Osteoblast (primary cell): ENCODE results near the gene JARID2. TPM values are rescaled to one million over a fixed set of nuclear protein-coding genes. Genes with fewer than 3 reads are reported as not detected.
A peak's percentile ranks its signal among the peaks of the same experiment; 100 is the strongest.

Experiments
- DNase-seq: peaks from one replicate; pipeline ENCODE4 v3.0.0; 2011; ENCODE audit warnings: low spot score, mixed read lengths; ENCODE audit not compliant: insufficient read length; ENCODE audit errors: missing footprints
- H2AFZ ChIP-seq: 2 replicates; pipeline ENCODE4 v1.6.0; 2011; ENCODE audit warnings: mild to moderate bottlenecking, low read length
- H3K27ac ChIP-seq: 2 replicates; pipeline ENCODE4 v1.5.1; 2011; ENCODE audit warnings: mild to moderate bottlenecking, low read depth, low read length, moderate library complexity
- H3K27me3 ChIP-seq: 2 replicates; pipeline ENCODE4 v1.6.0; 2012; ENCODE audit warnings: mild to moderate bottlenecking, control low read depth, inconsistent platforms, low read length, moderate library complexity; ENCODE audit not compliant: insufficient read depth
- H3K36me3 ChIP-seq: 2 replicates; pipeline ENCODE4 v1.5.1; 2011; ENCODE audit warnings: mild to moderate bottlenecking, low read length, control low read depth, moderate library complexity; ENCODE audit not compliant: insufficient read depth
- H3K4me1 ChIP-seq: 2 replicates; pipeline ENCODE4 v1.5.1; 2011; ENCODE audit warnings: mild to moderate bottlenecking, low read length, control low read depth, moderate library complexity; ENCODE audit not compliant: insufficient read depth
- H3K4me2 ChIP-seq: 2 replicates; pipeline ENCODE4 v1.6.0; 2011; ENCODE audit warnings: mild to moderate bottlenecking, low read length; ENCODE audit not compliant: insufficient read depth
- H3K4me3 ChIP-seq: fragments of 200-600 bp; sonication (generic); 3 replicates; pipeline ENCODE4 v1.5.1; 2012; ENCODE audit warnings: mild to moderate bottlenecking, low read length, inconsistent platforms; ENCODE audit not compliant: insufficient read depth
- H3K79me2 ChIP-seq: 2 replicates; pipeline ENCODE4 v1.6.0; 2012; ENCODE audit warnings: mild to moderate bottlenecking, low read length, control low read depth, inconsistent platforms; ENCODE audit not compliant: insufficient read depth
- H3K9me3 ChIP-seq: 2 replicates; pipeline ENCODE4 v1.5.1; 2011; ENCODE audit warnings: low read depth, low read length, control low read depth
- H4K20me1 ChIP-seq: 2 replicates; pipeline ENCODE4 v1.6.0; 2012; ENCODE audit warnings: mild to moderate bottlenecking, low read length, control low read depth; ENCODE audit not compliant: insufficient read depth
- CTCF ChIP-seq: IDR thresholded peaks from 2 replicates; pipeline ENCODE4 v1.5.1; 2011; ENCODE audit warnings: mild to moderate bottlenecking, low read depth, low read length, moderate library complexity; ENCODE audit errors: extremely low read depth
- total RNA-seq: library from RNA; depleted of rRNA; stranded (reverse); fragments of >200 nt; gene quantifications from 2 replicates; pipeline ENCODE4 v1.2.3, GENCODE V29; 2012

JARID2 gene
- total RNA-seq, 1 donor = 10.5 TPM

- no peak for DNase-seq
- Histone ChIP-seq H3K4me3 (no peak overlapping the region), H4K20me1 (peaks cover 50% of the 10 kb centered on the region), H2AFZ (no peak overlapping the region), H3K4me2 (no peak overlapping the region), H3K27ac (no peak overlapping the region), H3K9me3 (no peaks in the 10 kb centered on the region), H3K36me3 (no peaks in the 10 kb centered on the region), H3K79me2 (peaks cover 80% of the 10 kb centered on the region), H3K27me3 (no peaks in the 10 kb centered on the region), H3K4me1 (peaks cover 59% of the 10 kb centered on the region)
- TF ChIP-seq CTCF = no peak
Measured at GRCh38 chr6:15264412-15264811, 18.5 kb downstream of the JARID2 start.

GRCh38 chr6:15264902-15265761, 19.3 kb downstream of the JARID2 start:
- no peak for TF ChIP-seq CTCF
- H3K4me2 ChIP-seq = peak overlapping the region; percentile 77

GRCh38 chr6:15265787-15266186, 19.9 kb downstream of the JARID2 start:
- Histone ChIP-seq H3K4me2 (peak overlapping the region; percentile 77), H3K27me3 (no peaks in the 10 kb centered on the region), H3K27ac (peak overlapping the region; percentile 55), H3K9me3 (no peaks in the 10 kb centered on the region), H3K4me3 (peak overlapping the region; percentile 41), H2AFZ (no peak overlapping the region), H3K36me3 (no peaks in the 10 kb centered on the region), H3K4me1 (peaks cover 45% of the 10 kb centered on the region), H3K79me2 (peaks cover 92% of the 10 kb centered on the region), H4K20me1 (peaks cover 50% of the 10 kb centered on the region)
- no peak for TF ChIP-seq CTCF
- DNase-seq = peak; percentile 84

More at GRCh38 chr6:15264902-15265761, 19.3 kb downstream of the JARID2 start:
- H3K27me3 ChIP-seq = no peaks in the 10 kb centered on the region
- H3K27ac ChIP-seq = peak overlapping the region; percentile 55
- H4K20me1 ChIP-seq = peaks cover 50% of the 10 kb centered on the region
- no peak overlapping the region for H2AFZ ChIP-seq
- no peak for DNase-seq
- H3K36me3 ChIP-seq = no peaks in the 10 kb centered on the region
- H3K4me3 ChIP-seq = peak overlapping the region; percentile 41
- H3K4me1 ChIP-seq = peaks cover 52% of the 10 kb centered on the region
- H3K9me3 ChIP-seq = no peaks in the 10 kb centered on the region
- peaks cover 87% of the 10 kb centered on the region for H3K79me2 ChIP-seq

GRCh38 chr6:15266423-15266996, 20.6 kb downstream of the JARID2 start:
- H3K79me2 ChIP-seq = peaks cover 92% of the 10 kb centered on the region
- H3K4me3 ChIP-seq = no peak overlapping the region
- no peaks in the 10 kb centered on the region for H3K27me3 ChIP-seq
- peak overlapping the region; percentile 55 for H3K27ac ChIP-seq
- H3K36me3 ChIP-seq = no peaks in the 10 kb centered on the region
- no peak for DNase-seq
- no peak for TF ChIP-seq CTCF
- H3K4me1 ChIP-seq = peaks cover 41% of the 10 kb centered on the region
- H2AFZ ChIP-seq = no peak overlapping the region
- H3K9me3 ChIP-seq = no peaks in the 10 kb centered on the region
- peaks cover 50% of the 10 kb centered on the region for H4K20me1 ChIP-seq
- H3K4me2 ChIP-seq = peak overlapping the region; percentile 77
